ENCODE data around the gene SNAI3. TPM values are rescaled to one million over a fixed set of nuclear protein-coding genes. Genes with fewer than 3 reads are reported as not detected.

The SNAI3 gene
- total and polyA plus RNA-seq, 9 of the 15 experiments (the other 6 are each of a cell fraction or from before 2014, with no cell fraction given): 0.04 to 4.1 (median 0.80) TPM; not detected in 1

DNA sequence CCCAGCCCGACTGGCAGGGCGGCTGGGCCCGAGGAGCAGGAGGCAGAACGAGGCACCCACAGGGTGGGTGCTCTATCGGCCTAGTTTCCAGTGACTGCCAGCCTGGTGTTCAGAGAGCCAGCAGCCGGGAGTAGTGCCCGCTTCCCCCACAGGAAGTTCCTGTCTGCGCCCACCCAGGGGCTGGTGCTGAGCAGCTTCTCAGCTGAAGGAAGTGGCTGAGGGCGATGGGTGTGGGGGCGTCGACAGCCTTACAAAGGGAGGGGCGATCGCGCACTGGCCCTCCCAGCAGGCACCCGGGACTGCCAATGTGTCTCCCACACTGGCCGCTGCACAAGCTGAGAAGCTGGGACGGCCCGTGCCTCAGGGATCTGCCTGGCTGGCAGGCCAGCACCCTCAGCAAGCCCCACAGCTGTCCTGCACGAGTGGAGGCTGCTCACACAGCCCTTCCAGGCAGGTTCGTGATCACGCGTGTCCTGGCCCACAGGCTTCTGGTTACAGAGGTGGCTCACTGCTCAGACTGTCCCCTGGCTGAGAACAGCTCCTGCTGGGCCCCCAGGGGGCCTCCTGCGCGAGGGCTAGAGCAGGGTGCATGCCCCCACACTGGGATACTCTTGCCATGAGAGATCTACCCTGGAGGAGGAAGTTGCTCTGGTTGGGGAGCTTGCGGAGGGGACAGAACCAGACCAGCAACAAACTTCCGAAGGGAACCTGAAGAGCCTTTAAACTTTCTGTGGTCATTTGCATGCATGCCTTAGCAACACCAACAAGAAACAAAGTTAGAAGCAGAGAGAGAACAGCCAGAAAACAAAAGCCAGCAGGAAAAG, 17.4 kb upstream of the SNAI3 start (continued):
- TF ChIP-seq ZBTB7A (IDR thresholded peaks at IDR 0.05; ENCODE audit: borderline replicate concordance, control insufficient read depth, low read depth, low read length): peak; percentile 32; the same call in 1 of the 2 replicates
- TF ChIP-seq FOXK2 (conservative IDR thresholded peaks at IDR 0.05 in 1 of 2, IDR thresholded peaks at IDR 0.05 in 1 of 2; ENCODE audit: low read depth in 2 of 2): no peak

DNA sequence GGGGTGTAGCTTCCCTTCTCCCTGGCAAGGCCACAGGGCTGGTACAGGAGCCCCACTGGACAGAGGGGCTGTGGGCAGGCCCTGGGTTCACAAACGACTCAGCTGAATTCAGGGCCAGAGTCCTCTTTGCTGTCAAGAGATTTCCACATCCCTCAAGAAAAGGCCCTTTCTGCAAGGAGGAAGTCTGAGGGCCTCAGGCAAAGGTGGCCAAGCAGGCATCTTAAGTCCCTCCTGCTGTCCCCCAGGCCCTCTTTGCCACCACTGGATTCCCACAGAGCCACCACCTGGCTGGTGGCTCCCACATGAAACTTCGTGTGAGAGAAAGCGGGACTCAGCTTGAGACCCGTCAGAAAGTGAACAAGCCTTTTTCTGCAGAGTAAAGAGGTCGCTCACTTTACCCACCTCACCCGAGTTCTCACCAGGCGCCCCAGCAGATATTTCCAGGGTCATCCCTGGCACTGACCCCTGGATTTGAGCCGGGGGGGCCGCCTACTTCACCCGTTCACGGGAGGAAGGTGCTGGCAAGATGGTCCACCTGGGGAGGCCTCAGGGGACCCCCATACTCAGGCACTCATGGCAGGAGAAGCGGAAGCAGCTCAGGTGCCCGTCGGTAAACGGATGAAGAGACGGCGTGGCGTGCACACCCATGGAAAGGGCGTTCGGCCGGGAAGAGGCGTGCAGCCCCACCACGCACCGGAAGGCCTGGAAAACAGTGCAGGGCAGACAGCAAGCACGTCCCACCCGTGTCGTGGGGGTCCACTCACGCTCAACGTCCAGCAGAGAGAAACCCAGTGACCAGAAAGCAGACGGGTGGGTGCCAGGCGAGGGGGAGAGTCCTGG, 16.3 kb upstream of the SNAI3 start:
- Histone ChIP-seq H3K4me2 (ENCODE audit: insufficient read depth, low read length) (no peak overlapping the region), H3K27me3 (ENCODE audit: control insufficient read depth in 2 of 2, insufficient read depth in 2 of 2, low read length in 2 of 2) (no peaks in the 10 kb centered on the region), H3K9me1 (ENCODE audit: control insufficient read depth, insufficient read depth, low read length) (peaks cover 3% of the 10 kb centered on the region), H3K9me3 (replicated peaks; ENCODE audit: control insufficient read depth, insufficient read depth, low read depth, low read length) (no peaks in the 10 kb centered on the region), H3K27ac (ENCODE audit: extremely low read depth, low read depth, low read length) (peak overlapping the region; percentile 25; the same call in 1 of the 3 replicates), H3K36me3 (ENCODE audit: control insufficient read depth, insufficient read depth, low read length) (peaks cover 61% of the 10 kb centered on the region; the same call in 1 of the 3 replicates), H3K4me3 (no peak overlapping the region), H2AFZ (ENCODE audit: low read depth, low read length) (no peak overlapping the region), H4K20me1 (replicated peaks; ENCODE audit: control insufficient read depth, insufficient read depth, low read length) (peaks cover 11% of the 10 kb centered on the region; the same call in 1 of the 2 replicates), H3K79me2 (ENCODE audit: control insufficient read depth, insufficient read depth, low read length) (peaks cover 64% of the 10 kb centered on the region), H3K9ac (ENCODE audit: insufficient read depth in 1 of 2, low read depth in 2 of 2, low read length in 2 of 2) (peak overlapping the region in 1 of 2 experiments; percentile 88; a peak in 2 of 4 replicates), H3K4me1 (replicated peaks in 1 of 2; ENCODE audit: control insufficient read depth in 2 of 2, insufficient read depth in 2 of 2, low read length in 2 of 2) (peaks cover 16 to 85% of the 10 kb centered on the region in 2 experiments)
- TF ChIP-seq SMARCA5 (IDR thresholded peaks at IDR 0.05) (no peak), XRCC3 (IDR thresholded peaks at IDR 0.05) (no peak), ZNF444 (CRISPR knock-in tag; IDR thresholded peaks at IDR 0.05) (no peak), STAT5B (CRISPR knock-in tag; IDR thresholded peaks at IDR 0.05) (no peak), ZNF766 (CRISPR knock-in tag; conservative IDR thresholded peaks at IDR 0.05) (no peak), CHD2 (IDR thresholded peaks at IDR 0.05; ENCODE audit: low read depth, low read length) (no peak)
- TF ChIP-seq, protein P1, sequence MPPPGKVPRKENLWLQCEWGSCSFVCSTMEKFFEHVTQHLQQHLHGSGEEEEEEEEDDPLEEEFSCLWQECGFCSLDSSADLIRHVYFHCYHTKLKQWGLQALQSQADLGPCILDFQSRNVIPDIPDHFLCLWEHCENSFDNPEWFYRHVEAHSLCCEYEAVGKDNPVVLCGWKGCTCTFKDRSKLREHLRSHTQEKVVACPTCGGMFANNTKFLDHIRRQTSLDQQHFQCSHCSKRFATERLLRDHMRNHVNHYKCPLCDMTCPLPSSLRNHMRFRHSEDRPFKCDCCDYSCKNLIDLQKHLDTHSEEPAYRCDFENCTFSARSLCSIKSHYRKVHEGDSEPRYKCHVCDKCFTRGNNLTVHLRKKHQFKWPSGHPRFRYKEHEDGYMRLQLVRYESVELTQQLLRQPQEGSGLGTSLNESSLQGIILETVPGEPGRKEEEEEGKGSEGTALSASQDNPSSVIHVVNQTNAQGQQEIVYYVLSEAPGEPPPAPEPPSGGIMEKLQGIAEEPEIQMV (tag; conservative IDR thresholded peaks at IDR 0.05; ENCODE audit: low read depth): no peak
- TF ChIP-seq, protein P2, sequence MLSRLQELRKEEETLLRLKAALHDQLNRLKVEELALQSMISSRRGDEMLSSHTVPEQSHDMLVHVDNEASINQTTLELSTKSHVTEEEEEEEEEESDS (CRISPR knock-in tag; IDR thresholded peaks at IDR 0.05): no peak
- TF ChIP-seq, protein P3, sequence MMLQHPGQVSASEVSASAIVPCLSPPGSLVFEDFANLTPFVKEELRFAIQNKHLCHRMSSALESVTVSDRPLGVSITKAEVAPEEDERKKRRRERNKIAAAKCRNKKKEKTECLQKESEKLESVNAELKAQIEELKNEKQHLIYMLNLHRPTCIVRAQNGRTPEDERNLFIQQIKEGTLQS (IDR thresholded peaks at IDR 0.05): no peak
- TF ChIP-seq, protein P3 (CRISPR knock-in tag; conservative IDR thresholded peaks at IDR 0.05): no peak
- ChIA-PET POLR2A (interaction anchor here (0.7 to 1.0 kb wide), 4 partner anchors 9 to 77 kb away, joined by 3 to 4 read pairs (median 3); no protein-coding TSS in a partner anchor), CTCF (ENCODE audit: low intra/inter-chr PET ratio) (interaction anchor here (0.6 kb wide), 1 partner anchor 37 kb away, joined by 3 read pairs; no protein-coding TSS in a partner anchor)
- 89% methylated on average over 31 of the region's 31 CpGs for WGBS (ENCODE audit: insufficient coverage, low coverage, missing lambda C conversion rate)
- in situ Hi-C loops (cut with MboI) (no loop called here), intact Hi-C loops (cut with micrococcal nuclease) (no loop called here)
- no TSS peak for BruUV-seq (replicated peaks)
- ATAC-seq (no peak), FAIRE-seq (no peak), DNase-seq (ENCODE audit: extremely low read depth in 1 of 4, low spot score in 3 of 4) (no peak)

All from K562 (cell line).